ENCODE measurements around the gene MAP3K14.

MAP3K14 gene

DNA sequence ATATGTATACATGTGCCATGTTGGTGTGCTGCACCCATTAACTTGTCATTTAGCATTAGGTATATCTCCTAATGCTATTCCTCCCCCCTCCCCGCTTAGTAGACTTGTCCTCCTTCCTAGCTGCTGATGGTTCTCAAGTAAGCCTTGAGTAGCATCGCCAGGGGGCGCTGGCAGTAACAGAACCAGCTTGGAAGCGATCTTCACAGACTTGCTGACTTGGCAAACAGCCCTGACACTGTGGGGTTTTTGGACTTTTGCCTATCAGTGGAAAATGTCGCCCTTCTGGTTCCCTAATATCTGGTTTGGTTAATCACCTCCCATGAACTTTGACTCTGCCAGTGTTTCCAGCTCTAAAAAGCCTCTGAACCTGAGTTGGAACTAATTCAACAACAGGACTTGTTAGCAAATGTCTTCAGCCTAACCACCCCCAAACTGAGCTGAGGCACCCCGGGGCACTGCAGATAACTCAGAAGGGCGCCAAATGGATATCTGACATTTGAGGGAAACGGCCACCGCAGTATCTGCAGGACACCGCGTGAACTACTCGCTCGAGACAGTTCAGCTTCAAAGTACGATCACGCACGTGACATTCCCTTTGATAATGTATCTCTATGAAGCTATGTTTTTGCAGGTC, 39.5 kb downstream of the MAP3K14 start:
- peak; percentile 92 for DNase-seq

DNA sequence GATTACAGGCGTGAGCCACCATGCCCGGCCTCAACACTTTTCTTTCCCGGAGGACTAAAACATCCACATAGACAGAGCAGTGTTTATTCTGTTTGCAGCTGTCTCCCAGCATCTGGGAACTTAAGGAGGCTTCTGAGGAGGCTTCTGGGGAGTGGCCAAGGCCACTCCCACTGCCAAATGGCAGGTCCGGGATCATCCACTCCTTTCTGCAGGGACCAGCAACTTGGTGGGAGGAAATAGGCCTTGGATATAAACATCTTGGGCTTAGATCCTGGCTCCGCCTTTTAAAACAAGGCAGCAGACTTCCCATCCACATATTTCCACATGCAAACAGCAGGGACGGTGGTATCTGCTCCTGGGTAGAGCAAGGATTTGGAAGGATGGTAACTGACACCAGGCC, 40.8 kb downstream of the MAP3K14 start:
- no peak for DNase-seq

DNA sequence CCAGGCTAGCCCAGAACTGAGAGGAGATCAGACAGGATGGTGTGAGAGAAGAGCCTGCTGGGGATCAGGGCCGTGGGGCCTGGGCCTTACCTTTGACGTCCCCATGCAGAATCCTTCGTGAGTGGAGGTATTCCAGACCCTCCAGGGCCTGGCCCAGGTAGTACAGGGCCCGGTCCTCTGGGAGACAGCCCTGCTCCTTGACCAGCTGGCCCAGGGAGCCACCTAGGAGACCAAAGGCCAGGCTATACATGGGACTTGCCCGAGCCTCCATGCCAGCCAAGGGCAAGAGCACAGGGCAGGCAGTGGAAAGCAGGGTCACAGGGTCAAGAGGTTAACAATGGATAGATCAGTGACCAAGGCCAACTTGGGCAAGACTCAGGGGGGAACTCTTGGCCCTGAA, 42.8 kb downstream of the MAP3K14 start:
- no peak for DNase-seq

DNA sequence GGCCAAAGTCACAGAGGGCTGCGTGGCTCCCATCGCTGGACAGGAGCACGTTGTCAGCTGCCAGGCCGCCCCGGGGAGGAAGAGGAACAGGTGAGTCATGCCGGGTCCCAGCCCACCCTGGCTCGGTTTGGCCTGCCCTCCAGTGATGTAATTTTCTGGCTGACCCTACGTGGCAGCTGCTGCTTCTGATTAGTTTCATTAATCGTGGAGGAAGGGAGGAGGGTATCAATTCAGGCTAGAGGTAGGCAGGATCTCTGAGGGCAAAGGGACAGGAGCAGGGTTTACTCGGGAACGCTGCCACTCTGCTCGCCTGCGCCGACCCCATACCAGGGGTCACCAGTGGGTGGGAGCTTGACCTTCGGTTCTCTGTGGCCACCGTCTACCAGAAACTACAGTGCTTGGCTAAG, 43.3 kb downstream of the MAP3K14 start:
- DNase-seq: no peak

DNA sequence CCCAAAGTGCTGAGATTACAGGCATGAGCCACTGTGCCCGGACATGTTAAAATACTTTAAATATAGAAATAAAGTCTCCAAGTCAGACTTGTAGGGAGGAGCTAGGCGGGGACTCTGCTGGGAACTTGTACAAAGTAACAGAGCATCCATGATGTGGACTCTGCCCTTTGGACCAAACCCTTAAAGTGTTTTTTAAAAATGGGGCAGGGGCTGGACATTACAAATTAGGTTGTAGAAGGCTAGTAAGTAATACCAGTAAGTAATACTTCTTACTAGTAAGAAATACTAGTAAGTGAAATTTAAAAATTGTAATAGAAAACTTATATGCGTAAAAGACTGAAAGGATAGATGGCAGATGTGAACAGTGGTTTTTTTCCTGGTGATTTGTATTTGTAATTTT, 45.2 kb downstream of the MAP3K14 start:
- DNase-seq: no peak

DNA sequence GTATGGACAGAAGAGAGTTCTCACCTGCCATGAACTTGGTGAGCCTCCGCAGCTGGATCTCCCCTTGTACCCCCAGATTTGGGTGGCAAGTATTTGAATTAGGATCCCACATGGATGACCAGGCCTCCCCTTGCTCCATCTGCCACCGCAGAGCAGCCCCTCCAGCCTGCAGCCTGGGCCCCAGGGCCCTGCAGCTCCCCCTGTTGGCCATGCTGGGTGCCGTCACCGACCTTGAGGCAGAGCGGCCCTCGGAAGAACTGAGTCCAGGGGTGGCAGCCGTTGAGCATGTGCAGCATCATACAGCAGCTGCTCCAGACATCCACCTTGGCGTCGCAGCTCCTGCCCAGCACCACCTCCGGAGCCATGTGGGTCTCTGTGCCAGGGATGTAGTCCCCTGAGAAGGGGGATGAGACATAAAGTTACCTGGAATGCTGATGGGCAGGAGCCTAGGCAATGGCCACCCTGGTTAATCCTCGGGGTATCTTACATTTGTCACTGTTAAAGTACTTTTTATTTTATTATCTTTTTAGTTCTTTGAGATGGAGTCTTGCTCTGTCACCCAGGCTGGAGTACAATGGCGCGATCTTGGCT, 45.9 kb downstream of the MAP3K14 start:
- peak; percentile 37 for DNase-seq

DNA sequence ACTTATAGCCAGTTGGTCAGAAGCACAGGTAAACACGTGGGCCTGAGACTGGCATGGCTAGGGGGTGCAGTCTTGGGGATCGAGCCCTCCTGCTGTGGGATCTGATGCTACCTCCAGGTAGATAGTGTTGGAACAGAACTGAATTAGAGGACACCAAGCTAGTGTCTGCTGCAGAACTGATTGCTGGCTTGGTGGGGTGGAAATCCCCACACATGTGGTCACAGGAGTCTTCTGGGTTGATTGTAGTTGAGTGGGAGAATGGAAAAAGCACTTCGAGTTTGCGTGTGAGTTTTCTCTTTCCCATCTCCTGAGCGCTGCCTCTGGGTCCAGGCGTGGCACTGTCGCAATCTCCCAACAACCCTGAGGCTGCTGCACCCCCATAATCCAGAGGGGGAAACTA, 46.9 kb downstream of the MAP3K14 start:
- DNase-seq: no peak

DNA sequence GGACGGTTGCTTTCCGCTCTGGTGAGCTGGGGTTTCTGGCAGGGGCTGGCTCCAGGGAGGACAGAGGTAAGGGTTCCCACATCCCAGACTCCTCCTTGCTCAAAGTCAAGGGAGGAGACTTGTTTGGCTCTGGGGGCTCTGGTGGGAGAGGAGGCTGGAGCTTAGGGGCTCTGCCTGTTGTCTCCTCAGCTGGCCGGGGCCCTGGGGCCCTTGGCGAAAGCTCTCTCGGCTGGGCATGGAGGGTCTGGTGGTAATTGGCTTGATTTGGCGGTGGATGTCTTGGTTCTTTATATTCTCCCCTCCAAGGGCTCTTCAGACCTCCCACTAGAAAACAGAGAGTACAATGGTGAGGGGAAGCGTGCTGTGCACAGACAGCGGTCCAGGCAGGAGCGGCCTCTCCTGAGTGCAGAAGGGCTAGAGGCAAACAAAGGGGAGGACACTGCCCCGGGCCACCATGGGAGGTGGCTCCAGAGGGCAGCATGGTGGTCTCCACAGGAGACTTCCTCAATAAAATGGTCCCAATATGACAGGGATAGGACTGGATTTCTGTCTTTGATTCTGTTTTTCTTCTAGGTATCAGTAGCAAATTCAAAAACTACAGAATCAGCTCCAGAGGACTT, 49.3 kb downstream of the MAP3K14 start:
- DNase-seq: no peak

DNA sequence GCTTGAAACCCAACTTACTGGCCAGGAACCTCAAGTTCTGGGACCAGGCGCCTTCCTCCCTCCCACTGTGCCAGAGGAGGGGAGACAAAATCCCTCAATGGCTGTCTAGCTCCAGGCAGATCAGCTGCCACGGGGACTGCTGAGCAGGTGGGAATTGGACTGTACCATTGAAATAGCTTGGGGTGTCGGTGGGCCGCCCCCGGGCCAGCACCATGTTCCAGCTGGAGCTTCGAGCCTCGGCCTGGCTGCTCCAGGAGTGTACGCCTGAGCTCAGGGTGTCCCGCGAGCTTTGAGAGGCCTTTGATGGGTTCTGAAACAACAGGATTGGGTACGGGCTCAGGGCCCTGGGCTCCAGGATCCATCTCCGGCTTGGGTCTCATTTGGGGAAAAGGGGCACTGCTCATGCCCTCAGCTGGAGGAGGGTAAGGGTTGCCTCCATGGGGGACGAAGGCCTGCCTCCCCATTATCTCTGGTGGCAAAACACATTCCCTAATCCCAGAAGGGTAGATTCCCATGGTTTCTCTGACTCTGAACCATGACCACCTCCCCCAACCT, 50.4 kb downstream of the MAP3K14 start:
- no peak for DNase-seq

DNA sequence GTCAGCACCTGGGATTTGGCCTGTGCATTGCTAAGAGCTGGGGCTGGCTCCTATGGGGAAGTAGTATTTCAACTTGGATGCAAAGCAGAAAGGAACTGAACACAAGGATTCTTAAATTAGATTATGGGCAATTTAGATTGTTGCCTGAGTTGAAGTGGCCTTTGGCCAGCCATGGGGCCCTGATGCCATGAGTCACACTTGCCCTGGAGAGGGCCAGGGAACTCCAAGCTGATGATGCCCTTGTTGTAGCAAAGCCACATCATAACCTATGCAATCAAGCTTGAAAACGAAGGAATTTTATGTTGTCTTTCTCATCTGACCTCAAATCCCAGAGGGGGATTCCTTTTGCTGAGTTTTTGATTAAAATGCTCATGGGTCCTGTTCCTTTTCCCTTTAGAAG, 51.0 kb downstream of the MAP3K14 start:
- DNase-seq: peak; percentile 74

DNA sequence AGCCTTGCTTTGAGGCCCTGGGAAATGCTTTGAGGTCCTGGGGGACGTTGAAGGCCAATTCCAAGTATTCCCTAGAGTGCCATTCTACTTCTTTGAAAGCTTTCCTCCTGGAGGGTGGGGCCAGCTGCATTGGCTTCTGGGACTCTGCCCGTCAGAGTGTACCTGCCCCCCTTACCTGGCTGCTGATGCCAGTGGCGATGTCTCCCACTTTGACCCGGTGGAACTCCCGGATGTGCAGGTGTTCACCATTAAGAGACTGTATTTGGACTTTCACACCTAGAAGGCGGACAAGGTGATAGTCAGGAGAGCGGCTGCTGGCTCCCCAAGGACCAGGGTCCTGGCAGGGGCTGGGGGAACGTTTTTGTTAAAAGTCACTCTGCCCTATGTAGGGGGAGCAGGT, 51.8 kb downstream of the MAP3K14 start:
- no peak for DNase-seq

DNA sequence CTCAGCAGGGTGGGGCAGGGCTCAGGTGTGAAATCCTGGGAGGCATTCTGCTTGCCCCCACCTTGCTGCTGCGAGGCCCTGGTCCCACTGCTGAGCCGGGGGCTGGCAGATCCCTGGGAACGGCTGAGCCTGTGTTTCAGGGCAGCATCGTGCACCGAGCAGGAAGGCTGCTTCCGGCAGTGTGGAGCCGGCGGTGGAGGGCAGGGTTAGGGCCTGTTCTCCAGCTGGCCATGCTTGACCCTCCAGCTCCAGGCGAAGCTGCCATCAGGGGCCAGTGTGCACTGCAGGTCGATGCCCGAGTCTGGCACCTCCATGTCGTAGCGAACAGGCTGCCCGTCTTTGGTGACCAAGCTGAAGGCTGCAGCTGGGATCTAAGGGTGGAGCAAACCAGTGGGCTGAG, 52.4 kb downstream of the MAP3K14 start:
- DNase-seq: no peak

DNA sequence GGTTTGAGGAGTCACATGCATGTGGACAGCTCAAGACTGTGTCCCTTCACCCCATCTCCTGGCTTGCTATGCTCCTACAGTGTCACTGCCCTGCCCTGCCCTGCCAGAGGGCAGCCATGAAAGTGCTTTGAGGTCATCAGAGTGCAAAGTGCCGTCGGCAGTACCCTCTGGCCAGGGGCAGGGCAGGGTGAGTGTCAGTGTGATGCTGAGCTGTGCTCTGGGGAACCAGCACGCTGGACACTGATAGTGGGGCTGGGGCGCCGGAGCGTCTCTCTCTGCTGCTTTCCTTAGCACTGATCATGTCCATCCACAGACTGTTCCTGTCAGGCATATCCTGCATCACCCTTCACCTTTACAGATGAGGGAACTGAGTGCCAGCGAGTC, 53.4 kb downstream of the MAP3K14 start:
- no peak for DNase-seq

DNA sequence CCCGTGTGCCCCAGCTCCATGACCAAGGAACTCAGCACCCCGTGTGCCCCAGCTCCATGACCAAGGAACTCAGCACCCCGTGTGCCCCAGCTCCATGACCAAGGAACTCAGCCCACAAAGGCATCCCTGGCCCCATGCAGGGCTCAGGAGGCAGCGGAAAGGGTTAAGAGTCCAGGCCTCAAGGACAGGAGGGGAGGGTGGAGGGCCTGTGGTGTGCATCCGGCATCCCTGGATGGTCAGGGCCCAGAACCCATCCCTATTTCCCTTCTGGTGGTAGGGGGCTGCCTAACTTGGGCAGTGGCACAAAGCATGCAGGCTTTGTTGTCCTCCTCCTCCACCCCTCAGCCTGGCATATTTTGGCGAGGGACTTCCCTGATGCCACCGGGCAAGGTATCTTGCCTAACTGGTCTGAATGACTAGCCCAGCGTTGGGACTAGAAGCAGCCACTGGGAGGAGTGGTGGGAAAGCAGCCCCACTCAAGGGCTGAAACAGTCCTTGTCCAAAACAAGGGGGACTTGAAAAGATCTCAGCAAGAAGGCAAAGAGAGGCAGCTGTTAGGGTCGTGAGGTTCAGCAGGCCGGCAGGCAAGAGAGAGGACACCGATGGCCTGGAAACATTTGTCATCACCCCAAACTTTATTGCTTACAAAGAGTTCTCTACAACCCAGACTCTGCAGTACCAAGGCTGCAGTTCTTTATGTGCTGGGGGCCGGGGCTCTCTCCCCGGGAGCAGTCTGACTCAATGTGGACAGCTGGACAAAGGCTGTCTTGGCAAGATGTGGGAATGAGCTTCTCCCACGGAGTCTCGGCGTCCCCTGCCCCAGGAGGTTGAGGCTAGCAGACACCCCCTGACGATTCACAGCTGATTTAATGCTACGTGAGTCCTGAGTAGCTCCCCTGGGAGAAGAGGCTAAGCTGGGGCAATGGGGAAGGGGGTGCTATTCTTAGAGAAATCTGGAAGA, 54.0 kb downstream of the MAP3K14 start:
- DNase-seq: no peak

DNA sequence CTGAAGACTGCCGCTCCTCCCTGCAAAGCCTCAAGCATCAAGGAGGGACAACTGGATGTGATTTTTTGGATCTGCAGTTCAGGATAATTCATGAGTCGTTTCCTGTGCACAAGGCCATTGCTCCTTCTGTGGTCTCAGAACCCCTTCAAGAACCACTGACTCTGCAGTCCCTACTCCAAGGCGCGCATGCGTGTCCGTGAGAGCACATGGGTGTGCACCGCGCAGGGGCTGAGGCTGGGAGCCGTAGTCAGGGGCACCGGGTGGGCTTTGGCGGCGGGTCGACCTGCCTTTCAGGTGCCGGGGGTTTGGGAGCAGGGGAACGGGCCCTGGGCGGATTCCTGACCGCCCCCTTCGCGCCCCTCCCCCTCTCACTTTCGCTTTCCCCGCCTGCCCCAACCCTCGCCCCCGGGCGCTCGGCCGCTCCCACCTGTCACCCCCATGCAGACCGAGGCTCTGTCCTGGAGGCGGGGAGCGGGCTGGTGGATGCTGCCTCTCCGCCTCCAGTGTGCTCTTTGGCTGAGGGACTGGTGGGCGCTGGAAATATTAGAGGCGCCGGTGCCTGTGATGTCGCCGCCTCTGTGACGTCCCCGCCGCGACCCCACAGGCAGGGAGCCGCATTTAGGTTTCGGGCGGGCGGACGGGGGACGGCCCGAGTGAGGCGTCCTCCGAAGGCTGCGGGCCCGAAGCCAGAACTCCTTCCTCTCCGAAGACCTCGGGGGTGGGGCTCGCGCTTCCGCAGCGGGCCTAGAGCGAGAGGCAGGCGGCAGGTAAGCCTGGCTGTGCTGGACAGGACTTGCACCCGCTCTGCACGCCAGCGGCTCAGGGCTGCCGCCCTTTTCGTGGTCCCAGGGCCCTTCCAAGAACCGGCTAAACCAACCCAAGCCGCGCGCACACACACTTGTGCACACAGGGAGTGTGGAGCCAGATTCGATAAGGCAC, 55.0 kb downstream of the MAP3K14 start, which contains the start of gene SPATA32:
Gene SPATA32, minus strand, starts transcription at position 518 of the 939 bp plus-strand sequence. Its CDS starts 78 bp downstream, at position 440.
- DNase-seq: peak; percentile 21

DNA sequence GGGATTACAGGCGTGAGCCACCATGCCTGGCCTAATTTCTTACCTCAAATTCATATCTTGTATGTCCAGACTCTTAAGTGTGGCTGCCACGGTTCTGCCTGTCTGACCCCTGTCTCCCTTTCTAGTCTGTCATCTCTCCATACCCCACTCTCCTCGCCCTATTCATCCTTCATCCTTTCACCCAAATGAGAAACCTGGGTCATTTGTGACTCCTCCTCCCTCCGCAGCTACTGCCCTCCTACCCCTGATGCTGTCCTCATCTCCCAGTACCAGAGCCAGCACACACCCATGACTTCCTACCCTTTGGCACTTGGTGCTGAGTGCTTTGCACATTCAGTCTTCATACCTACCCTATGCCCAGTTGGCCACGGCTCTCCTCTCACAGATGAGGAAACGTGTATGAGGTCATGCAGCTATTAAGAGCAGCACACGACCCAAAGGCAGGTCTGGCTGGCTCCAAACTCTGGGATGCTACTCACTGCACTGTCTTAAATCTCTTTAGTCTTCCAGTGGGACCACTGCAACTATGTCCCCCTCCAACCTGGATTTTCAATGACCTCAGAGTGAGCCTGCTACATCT, 56.5 kb downstream of the MAP3K14 start:
- DNase-seq: no peak

DNA sequence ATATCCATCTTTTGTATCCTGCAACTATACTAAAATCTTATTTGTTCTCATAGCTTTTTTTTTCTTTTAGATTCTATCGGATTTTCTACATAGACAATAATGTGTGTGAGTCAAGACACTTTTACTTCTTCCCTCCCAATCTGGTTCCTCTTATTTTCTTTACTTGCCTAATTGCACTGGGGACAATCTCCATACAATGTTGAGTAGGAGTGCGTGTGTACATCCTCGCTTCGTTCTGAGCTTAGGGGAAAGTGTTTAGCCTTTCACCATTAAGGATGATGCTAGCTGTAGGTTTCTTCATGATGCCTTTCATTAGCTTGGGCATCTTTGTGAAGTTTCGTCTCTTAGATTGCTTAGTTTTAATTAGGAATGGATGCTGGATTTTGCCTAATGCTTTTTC, 57.8 kb downstream of the MAP3K14 start:
- peak; percentile 84 for DNase-seq

DNA sequence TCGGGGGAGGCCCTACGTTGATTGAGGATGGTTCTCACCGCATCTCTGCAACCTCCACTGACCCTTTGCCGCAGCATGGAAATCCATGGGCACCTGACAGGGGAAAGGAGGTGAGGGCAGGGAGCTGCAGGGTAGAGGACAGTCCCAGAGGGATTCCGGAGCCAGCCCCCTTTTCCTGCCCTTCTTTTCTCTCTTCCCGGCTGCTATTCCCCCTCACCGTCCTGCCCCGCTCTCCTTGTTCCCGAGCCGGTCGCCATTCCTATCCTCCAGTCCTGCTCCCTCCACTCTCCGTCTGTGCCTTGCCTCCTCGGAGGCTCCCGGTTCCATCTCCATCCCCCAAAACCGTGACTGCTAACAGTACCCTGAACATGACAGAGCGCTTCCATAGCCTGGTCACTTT, 59.7 kb downstream of the MAP3K14 start:
- no peak for DNase-seq

DNA sequence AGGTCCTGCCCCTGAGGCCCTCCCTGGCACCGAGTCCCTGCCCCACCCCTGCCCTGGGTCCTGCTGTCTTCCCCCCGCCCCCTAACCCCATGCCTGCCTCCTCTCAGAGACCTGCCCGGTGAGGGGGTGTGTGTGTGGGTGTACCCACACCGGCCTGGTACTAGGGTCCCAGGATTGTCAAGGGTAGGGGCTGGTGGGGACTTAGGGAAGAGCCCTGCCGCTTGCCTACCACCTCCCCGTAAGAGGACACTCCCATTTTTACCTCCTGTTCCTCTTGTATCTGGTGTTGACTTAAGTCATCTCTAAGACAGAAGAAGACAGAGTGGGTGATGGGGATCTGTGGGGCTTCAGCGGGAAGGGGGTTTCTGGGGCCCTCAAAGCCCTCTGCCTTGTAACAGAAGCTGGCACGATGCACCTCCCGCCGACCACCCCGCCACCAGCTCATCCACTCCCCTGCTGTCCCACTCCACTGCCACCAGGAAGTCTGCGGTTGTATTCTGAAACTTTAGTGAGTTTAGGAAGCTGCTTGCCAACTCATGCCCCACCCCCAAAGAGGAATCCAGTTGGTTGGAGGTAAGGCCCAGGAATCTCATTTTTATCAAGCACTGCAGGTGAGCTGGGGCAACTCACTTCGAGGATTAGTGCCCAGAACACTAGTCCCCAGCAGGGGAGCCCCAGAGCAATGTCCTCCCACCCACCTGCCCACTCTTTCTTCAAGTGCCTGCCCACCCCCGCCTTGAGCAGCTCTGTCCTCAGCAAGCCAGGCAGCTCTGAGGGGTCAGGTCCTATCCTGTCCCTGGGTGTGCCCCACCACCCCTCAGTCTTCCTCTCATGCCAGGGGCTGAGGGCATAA, 60.5 kb downstream of the MAP3K14 start:
- DNase-seq: peak; percentile 28

DNA sequence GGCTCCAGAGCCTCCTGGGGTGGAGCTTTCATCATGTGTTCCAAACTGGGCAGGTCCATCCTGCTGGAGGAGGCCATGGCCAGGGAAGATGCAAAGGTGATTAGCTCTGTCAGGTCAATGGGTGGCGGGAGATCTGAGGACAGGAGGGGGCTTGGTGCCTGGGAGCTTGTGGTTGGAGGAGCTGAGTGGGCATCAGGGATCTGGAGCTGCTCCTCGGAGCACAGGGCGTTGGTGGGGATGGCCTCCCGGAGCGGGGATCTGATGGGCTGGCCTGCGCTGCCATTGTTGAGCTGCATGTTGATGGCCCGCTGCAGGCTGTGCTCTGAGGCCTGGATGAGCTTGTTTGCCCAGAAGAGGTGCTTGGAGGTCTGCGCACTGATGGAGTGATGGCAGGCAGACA, 61.5 kb downstream of the MAP3K14 start:
- DNase-seq: no peak

DNA sequence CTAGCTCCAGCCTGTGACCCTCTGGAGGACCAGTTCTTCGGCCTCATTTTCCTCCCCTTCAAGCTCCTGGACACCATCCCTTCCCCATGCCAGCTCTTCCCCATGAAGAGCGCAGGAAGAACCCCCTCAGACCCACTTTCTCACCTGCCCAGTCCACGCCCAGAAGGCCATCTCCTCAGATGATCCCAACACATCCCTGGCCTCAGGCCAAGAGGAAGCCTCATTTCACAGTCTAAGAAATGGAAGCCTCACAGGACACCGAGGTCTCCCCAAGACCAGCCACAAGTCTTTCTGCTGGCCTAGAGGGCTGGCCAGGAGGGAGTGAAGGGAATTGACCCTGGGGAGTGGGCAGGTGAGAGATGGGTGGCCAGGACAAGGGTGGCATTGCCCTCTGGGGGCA, 62.9 kb downstream of the MAP3K14 start:
- no peak for DNase-seq
